Tongue (tissue), 2 donors: ENCODE measurements around the gene CBLN1. TPM values are rescaled to one million over a fixed set of nuclear protein-coding genes. Genes with fewer than 3 reads are reported as not detected.

Experiments
- DNase-seq: peaks from one replicate; pipeline ENCODE4 v3.0.0-alpha.2; 2015
- total RNA-seq: library from RNA; depleted of rRNA; stranded (reverse); fragments of >200 nt; gene quantifications from one replicate; pipeline ENCODE4 v1.2.3, GENCODE V29; 2014

The CBLN1 gene
- 6.1 TPM for total RNA-seq

DNA sequence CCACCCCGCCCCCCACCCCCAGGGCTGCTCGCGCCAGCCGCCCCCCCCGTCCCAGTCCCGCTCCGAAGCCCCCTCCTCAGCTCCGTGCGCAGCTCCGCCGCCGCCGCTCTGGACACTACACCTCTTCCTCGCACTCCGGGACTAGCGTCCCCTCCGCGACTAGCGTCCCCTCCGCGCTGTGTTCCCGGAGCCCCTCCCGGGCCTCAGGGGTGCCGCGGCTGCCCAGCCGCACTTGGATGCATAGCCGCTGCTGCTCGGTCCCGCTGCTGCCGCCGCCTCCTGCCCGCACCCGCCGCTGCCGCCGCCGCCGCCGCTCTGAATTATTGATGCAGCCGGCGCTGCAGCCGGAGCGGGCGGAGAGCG lies at the start of gene CBLN1:
TSS of gene CBLN1 (minus strand) at position 359 of the 363 bp plus-strand sequence. CDS start 373 bp downstream, outside the sequence.
- DNase-seq, result no peak

DNA sequence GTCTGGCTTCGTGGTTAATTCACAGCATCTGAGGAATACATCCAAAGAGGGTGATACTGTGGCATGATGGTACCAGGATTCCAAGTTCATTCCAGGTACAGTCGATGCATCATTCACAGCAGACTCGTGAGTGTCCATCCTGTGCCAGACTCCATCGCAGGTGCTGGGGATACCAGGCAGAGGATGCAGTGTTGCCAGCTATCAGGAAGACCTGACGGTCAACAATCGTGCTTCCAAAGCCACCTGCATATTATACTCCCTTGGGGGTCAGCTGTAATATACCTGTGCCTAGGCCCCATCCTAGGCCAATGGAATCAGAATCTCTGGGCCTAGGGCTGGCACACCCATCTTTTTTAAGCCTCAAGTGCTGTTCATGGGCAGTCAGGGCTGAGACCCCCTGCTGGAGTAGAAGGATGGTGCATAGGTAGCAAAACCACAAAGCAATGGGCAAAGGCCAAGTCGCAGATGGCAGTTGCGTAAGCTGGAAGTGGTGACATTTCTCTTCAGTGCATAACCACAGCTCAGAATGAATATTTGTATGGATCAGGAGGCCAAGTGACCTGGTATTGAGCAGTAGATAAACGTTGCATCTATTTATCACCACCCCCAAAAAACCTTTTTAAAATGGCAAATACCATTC lies 49.0 kb upstream of the CBLN1 start:
- DNase-seq, result no peak

DNA sequence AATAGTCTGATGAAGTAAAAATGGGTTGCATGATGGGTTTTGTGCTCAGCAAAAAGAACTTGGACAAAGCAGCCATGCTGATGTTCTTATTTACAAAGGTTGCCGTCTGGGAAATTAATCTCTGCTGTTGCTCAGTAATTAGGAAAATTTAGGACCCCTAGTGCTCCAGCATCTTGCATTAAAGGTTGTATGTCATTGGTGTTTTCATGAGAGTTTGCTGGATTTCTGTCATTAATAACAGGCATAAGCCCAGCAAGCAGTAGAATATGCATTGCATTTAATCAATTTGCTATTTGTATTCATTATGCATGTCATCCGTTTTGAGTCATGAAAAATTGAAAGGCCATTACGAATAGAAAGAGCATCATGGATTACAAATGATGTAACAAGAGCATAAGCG lies 46.7 kb upstream of the CBLN1 start:
- no peak for DNase-seq

DNA sequence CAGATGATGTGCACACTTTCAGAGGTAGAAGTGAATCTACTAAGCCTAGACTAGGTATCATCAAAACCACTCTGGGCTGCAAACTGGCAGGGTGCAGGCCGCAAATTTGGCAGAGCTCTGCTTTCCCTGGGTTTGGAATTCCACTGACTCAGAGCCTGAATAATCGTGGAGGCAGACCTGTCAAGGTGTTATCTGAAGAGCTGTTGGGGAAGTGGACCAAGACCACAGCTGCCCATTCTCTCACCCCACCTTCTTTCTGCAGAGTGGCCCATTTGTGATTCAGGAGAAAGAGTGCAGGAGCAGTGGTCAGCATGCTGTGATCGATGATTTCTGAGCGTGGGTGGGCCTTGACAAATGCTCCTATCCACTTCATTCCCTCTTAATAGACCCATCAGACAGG lies 45.8 kb upstream of the CBLN1 start:
- DNase-seq, result no peak

DNA sequence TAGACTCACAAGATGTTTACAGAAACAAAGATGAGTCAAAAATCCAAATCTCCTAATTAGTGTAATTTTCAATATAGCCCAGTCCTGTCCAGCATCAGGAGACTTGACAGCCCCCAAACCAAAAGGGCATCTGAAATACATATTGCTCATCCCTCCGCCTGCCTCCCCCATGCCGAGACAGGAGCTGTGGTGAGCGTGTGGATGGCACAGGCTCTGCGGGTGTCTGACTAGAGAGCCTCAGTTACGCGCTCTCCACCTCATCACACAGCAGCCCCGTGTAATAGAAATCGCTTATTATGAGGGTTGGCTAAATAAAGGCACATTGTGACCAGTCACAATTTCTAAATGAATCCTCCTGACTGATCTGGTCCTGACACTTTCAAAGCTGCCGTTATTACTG lies 43.1 kb upstream of the CBLN1 start:
- DNase-seq, result no peak

DNA sequence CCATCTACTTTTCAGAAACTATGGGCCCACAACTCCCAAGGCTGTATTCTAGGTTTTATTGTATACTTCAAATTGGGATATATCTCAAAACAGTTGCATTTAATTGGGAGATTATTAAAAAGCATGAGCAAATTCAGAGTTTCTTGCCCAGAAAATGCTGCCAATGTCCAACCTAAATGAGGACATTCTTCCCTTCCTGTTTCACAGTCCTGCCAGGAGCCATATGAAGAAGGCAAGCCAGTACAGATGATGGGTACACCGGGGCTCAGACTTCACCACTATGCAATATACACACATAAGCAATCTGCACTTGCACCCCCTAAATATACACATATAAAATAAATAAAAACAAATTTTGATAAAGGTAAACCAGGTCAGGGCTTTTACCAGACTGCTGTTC lies 34.0 kb upstream of the CBLN1 start:
- DNase-seq, result no peak

DNA sequence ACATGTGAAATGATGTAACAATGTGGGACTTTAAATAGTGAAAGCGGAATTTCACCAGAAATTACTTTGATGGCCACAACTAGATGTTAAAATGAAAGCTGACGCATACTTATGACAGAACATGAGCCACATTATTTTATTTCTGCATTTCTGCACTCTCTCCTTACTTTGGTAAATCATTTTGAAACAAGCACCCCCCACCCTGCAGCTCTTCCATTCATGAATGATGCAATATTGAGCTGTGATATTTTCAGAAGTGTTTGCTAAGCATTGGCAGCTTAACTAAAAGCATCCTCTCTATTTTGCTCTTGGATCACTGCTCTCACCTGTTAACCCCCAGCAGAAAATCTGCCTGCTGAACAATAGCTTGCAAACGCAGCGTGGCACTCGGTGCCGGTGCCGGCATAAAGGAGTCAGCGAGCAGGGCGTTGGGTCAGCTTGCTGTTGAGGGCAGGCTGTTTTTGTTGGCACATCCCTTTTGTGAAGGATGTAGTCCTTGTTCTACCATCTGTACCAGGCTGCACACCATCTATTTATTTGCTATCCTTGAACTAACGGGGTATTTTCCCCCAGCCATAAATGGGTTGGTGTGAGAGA lies 30.8 kb upstream of the CBLN1 start:
- DNase-seq, result no peak

DNA sequence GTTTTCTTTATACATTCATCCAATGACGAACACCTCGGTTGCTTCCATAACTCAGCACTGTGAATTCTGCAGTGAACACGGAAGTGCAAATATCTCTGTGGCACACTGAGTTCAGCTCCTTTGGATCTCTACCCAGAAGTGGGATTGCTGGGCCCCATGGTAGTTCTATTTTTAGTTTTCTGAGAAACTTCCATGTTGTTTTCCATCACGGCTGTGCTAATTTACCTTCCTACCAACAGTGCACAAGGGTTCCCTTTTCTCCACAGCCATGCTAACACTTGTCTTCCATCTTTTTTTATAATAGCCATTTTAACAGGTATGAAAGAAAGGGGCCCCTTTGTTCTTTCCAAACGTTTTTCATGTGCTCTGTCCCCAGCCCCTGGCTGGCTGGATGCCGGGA lies 30.2 kb upstream of the CBLN1 start:
- DNase-seq, result no peak

DNA sequence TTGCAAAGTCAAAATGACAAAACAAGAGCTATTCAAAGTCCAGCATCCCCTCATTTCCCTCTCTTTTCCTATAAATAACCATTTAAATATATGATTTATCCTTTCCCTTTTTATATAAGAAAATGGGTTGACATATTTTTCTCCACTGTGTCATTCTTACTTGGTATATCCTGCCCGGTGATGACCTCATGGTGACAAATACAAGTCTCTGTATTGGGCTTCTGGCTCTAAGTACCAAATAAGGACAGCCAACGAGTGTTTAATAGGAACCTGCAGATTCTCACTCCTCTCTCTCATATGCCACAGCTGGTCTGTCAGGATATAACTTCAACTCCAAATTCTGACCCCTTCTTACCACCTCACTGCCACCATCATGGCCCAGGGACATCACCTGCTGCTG lies 25.5 kb upstream of the CBLN1 start:
- no peak for DNase-seq

DNA sequence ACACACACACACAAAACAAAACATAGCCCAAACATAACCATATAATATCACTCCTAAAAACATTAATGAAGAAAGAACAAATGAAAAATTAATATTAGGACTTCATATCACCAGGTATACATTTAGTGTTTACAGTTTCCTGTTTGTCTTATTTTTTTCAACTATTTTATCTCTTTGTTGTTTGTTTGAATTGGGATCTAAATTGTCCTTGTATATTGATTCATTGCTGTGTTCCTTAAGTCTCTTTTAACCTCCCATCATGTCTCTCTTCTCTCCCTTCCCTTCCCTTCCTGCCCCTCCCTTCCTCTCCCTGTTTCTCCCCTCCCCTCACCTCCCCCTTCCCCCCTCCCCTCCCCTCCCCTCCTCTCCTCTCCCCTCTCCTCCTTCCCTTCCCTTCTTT lies 23.8 kb upstream of the CBLN1 start:
- no peak for DNase-seq

DNA sequence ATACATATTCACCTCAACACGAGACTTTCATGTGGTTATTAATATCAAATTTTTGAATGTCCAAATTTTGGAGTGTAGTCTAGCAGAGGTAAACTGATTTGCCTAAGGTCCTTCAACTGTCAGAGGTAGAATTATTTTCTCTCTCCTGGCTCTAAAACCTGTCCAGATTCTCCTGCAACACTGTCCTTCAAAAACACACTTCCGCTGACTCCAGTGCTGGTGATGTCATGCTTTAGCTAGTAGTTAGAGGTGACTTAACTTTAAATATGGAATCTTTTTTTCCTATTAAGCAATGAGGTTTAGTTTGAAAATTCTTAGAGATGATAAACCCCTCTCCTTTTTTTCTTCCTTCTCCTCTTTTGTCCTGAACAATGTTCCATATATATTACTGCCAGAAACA lies 10.8 kb upstream of the CBLN1 start:
- no peak for DNase-seq

DNA sequence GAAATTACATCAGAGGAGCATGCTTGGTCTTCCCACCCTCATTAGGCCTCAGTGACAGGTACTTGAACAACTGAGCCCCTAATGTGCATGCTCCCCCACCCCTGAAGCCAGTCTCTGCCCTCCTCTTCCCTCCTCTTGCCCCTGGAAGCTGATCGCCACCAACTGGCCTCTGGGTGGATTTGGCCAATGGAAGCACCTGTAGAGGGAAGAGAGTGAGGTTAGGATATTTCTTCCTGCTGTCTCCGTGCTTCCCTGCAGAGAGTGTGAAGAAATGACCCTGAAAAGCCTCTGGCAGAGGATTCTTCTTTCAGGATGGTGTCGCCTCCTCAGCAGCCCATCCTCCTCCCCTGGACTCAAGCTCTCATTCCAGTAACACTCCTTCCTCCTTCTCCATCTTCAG lies 5.9 kb upstream of the CBLN1 start:
- no peak for DNase-seq

DNA sequence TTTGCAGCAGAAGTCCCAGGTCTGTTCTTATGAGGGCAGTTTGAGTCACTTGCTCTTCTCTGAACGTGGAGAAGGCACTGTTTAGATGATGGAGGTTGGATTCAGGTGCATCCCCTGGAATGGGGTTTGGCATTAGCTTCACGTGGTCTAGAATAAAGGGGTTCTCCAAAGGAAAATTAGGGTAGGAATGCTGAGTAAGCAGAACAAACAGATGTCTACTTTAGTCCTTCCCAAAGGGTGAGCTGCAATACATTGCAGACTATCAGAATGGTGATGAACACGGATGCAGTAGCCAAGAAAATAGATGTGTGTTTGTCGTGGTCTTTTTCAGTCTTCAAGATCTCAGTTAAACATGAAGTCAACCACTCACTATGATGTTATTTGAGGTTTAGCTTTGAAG lies 3.3 kb upstream of the CBLN1 start:
- no peak for DNase-seq

DNA sequence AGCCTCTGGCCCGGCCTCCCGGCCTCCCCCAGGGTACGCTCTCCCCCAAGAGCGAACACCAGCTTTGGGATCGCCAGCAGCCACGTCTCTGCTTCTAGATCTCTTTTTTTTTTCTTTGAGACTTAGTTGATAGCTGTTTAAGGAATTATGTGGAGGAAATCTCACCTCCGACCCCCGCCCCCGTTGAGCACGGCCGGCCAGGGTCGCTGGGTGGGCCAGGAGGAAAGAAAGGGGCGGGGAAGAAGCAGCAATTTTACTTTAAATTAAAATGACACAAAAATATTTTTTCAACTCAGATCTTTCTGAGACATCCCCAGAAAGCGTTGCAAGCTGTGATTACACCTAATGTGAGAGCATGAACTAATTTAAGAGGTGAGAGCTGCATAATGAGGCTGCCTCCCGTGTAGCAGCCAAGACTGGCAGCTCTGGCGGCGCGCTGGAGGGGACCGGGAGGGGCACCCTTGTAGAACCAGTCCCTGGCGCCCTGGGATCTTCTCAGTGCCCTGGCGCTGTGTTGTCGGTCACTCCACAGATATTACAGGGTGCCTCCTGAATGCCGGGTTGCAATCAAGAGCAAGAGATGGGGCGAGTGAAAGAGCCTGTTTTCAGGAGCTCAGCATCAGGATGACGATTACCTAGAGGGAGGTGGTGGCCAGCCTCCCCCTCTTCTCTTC lies 1.9 kb upstream of the CBLN1 start:
- DNase-seq, result no peak

DNA sequence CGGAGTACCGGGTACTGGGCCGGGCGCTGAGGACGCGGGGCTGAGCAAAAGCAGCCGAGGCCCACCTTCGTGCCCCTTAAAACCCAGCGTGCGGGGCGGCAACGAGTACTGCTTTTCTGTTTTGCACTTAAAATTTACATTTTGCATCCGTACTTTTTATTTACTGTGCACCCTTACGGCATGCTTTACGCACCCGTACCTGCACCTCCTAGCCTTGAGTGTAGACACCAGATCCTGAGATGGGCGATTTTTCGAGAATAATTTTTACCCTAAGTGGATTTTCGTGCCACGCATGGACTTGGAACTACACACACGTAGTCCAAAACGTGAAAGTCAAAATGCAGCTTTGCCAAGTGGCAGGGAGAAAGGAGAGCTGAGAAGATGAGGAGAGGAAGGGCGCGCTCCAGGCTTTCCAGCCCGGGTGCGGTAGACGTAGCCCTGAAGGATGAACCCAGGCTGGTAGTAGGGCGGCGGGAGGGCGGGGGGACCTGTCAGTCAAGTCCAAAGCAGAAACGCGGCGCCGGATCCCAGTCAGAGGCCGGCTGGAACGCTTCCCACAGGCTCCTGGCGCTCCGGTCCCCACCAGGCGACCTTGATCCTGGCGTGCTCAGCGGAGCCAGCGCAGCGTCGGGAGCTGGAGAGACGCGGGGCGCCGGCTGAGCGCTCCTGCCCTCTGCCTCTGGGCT lies 1.2 kb upstream of the CBLN1 start:
- no peak for DNase-seq

DNA sequence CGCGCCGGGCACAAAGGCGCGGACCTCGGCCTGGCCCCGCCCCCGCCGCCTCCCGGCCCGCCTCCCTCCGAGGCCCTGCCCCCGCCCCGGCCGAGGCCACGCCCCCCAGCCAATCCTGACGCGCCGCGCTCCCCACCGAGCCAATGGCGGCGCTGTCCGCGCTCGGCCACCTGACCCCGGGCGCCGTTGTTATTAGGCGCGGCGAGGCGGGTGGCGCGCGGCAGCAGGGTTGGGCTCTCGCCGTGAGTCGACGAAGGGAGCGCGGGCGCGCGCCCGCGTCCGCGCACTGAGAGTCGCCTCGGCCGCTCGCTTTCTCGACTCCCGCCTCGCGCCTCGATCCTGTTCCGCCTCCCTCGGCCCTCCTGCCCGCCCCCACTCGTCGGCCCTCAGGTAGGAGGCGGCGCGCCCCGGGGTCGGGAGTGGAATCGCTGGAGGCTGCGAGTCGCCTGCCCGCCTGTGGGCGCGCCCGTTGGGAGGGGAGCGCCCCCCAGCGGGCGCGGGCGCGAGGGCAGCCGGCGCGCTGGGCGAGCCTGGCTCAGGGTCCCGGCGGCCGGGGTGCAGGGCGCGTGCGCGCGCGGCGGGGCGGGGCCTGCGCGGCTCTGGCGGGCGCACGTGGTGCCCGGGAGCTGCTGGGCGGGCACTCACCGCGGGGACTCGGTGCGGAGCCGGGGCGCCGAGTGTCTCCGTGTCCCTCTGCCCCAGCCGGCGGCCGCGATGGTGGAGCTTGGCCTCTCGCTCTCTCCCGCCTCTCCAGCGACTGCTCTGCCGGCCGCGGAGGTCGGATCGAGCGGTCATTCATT lies 405 bp upstream of the CBLN1 start:
- peak; percentile 91 for DNase-seq

DNA sequence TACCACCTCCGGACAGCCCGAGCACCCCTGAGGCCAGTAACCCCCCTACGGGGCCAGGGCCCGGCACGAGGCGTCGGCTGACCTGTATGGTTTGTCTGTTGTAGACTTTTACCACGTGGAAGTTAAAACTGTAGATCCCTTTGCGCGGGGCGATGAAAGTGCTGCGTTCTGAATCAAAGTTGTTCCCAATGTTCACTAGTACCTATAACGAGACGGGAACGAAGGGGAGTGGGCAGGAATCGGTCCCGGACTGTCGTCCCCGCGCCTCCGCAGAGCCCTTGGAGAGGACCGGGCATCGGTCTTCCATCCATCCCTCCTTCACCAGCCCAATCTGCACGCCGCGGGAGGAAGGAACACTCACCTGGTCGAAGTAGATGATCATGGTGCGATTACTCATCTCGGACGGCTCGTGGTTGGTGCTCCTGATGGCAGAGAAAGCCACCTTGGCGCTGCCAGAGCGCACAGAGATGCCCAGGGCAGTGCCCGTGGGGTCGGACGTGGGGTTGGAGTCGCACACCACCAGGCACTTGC lies 732 bp downstream of the CBLN1 start:
- no peak for DNase-seq

DNA sequence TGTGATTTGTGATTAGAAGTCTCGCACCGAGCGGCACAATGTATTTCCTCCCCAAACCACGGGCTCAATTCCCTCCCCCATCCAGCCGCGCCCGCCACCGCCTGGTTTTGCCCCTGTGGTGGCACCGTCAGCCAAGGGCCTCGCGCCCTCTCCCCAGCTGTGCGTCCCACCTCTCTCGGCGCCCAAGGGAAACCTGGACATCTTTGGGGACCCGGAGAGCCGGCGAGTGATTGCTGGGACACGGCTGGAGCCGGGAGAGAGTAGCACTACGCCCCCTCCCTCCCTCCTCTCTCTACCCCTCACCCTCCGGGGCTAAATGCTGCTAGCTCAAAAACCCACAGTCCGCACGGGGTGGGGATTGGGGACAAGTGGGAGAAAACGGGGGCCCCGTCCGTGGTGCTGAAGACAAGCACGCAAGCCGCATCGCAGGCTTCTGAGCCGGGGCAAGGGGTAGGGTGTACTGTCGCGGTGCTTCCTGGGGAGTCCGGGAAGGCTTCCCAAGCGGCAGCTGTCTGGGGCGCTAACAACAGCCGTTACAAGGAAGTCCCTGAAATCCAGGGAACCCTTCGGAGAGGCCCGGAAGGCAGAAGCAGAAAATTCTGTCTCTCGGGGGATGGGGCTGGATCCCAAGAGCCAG lies 1.4 kb downstream of the CBLN1 start:
- DNase-seq, result peak; percentile 34

DNA sequence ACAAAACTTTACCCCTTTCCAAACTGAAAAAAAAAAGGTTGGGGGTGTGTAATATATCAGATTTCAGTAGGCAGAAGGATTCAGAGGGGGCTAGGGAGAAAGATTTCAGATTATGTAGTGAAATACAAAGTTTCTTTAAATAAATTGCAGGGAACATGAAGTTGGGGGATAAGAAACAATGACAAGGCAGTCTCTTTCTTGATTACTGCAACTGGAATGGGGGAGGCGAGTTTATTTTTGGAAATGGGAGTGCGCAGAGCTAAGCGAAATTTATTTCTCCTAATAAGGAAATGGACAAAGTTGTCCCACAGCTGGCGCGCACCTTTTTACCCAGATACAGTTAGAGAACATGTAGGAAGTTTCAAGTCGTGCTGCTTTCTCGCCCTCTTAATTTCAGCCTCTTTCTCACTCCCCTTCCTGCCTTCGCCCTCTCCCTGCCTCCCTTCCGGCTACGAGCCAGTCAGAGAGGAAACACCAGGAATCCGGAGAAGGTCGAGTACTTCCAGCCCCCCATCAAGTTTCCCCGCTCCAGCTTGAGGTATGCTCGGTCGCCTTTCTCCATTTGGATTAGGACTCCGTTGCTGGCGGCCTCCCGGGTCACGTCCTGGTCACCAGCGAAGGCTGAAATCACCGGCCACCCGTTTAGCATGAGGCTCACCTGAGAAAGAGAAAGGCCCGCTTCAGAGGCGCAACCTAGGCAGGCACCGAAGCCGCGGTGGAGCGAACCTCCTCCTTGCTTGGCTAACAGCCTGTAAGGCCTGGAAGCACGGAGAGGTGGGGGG lies 2.5 kb downstream of the CBLN1 start:
- no peak for DNase-seq

DNA sequence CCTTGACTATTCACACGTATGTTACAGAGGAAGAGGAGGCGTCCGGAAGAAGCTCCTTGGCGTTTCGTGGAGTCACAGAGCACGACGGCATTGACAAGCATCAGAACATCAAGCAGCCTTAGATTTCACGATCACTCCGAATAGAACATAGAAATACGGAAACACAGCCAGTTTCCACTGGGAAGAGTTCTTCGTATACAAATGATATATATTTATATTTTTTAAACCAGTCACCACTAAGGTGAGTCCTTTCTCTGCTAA lies 3.1 kb downstream of the CBLN1 start:
- no peak for DNase-seq
